Esophagus muscularis mucosa (tissue), 3 donors: ENCODE measurements around the gene CMTM1.

Experiments used
- POLR2A ChIP-seq: fragments of 450-650 bp; IDR thresholded peaks from one replicate; pipeline ENCODE4 v1.6.1; 2017; ENCODE audit warnings: antibody characterized with exemption, moderate library complexity, mild to moderate bottlenecking, low read depth
- POLR2AphosphoS5 ChIP-seq, 2 donors: sonication (generic); formaldehyde crosslinking; IDR thresholded peaks; one replicate each; pipeline ENCODE4 v1.6.1; 2017; ENCODE audit warnings: antibody characterized with exemption in 2 of 2
- TF ChIP-seq, protein P1 (sequence below), 3 experiments: fragments of 200-600 bp in 2 of 3; fragments of 450-650 bp in 1 of 3; sonication (generic) in 2 of 3; IDR thresholded peaks; one replicate each; pipeline ENCODE4 v1.5.1; 2017 to 2019; ENCODE audit warnings: antibody characterized with exemption in 3 of 3, mild to moderate bottlenecking in 2 of 3, moderate library complexity in 1 of 3

DNA sequence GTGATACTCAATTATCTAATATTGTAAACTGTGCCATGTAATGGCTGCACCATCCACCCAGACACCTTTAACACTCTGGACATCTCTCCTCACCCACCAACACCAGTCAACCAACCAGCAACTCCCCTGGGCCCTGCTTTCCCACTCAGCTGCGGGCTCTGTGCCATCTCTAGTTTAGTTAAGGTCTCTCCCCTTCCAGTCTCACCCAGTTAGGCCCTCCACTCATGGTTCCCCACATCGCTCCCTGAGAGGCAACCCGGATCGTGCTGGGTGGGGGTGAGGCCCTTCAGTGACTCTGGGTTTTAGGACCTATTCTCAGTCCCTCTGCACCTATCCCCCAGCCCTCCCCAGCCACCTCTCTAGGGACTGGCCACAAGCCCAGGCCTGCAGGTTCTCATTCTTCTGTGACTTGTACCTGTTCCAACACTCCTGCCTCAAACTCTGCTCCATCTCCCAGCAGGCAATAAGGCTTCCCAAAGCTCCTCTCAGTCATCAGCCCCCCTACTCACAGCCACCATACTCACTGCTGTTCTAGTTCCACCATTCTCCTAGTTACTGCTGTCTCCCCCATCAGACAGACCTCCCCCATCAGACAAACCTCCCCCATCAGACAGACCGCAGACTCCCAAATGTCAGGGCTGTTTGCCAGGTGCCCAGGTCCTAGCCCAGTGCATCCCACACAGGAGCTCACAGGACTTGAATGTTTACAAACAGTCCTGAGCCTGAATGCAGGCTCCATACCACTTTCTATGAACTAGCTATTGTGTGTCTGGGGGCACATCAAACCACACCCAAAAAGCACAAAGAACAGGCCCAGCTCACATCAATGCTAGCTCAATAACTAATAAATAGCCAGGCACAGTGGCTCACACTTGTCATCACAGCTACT lies 18.9 kb upstream of the CMTM1 start:
- TF ChIP-seq POLR2AphosphoS5 (IDR thresholded peaks at IDR 0.05) = no peak
- TF ChIP-seq, protein P1, sequence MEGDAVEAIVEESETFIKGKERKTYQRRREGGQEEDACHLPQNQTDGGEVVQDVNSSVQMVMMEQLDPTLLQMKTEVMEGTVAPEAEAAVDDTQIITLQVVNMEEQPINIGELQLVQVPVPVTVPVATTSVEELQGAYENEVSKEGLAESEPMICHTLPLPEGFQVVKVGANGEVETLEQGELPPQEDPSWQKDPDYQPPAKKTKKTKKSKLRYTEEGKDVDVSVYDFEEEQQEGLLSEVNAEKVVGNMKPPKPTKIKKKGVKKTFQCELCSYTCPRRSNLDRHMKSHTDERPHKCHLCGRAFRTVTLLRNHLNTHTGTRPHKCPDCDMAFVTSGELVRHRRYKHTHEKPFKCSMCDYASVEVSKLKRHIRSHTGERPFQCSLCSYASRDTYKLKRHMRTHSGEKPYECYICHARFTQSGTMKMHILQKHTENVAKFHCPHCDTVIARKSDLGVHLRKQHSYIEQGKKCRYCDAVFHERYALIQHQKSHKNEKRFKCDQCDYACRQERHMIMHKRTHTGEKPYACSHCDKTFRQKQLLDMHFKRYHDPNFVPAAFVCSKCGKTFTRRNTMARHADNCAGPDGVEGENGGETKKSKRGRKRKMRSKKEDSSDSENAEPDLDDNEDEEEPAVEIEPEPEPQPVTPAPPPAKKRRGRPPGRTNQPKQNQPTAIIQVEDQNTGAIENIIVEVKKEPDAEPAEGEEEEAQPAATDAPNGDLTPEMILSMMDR (IDR thresholded peaks at IDR 0.05) = no peak
- TF ChIP-seq POLR2A = no peak
